Cardiac fibroblast (primary cell): Measurements from ENCODE around the gene HHIPL1.

ENCODE experiments used
- DNase-seq, 2 donors: peaks; one replicate each; pipeline versions ENCODE4 v3.0.0 to v3.0.0-alpha.2; 2010; ENCODE audit warnings: low read depth in 2 of 2
- H3K4me3 ChIP-seq, 2 donors: replicated peaks in 1 of 2; 1 replicate in 1 of 2; 2 replicates in 1 of 2; pipeline ENCODE4 v1.5.1; 2011; ENCODE audit warnings: low read depth in 2 of 2, low read length in 2 of 2, mild to moderate bottlenecking in 2 of 2, moderate library complexity in 1 of 2
- TF ChIP-seq, protein P1 (sequence below): IDR thresholded peaks from one replicate; pipeline ENCODE4 v1.5.1; 2011; ENCODE audit warnings: low read depth, mild to moderate bottlenecking, low read length, inconsistent platforms

Gene HHIPL1

DNA sequence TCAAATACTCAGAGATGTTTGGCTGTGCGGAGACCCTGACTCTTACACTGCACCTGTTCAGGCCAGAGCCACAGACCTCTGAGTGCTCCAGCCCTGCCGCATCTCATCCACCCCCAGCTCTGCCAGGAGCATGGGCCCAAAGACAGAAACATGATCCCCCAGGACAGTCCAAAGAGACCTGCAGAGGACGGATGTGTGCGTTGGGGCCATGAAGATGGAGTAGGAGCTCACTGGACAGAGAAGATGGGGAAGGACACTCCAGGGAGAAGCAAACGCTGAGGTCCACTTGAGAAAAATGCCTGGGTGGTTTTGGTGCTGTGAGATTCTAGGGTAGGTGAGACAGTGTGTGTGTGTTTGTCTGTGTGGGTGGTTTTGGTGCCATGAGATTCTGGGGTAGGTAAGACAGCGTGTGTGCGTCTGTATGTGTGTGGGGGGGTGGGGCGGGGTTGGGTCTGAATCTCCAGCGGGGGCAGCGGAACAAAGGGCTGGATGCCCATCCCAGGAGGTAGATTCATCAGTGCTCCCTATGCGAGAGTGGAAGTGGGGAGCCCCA, 818 bp upstream of the HHIPL1 start:
- TF ChIP-seq, protein P1, sequence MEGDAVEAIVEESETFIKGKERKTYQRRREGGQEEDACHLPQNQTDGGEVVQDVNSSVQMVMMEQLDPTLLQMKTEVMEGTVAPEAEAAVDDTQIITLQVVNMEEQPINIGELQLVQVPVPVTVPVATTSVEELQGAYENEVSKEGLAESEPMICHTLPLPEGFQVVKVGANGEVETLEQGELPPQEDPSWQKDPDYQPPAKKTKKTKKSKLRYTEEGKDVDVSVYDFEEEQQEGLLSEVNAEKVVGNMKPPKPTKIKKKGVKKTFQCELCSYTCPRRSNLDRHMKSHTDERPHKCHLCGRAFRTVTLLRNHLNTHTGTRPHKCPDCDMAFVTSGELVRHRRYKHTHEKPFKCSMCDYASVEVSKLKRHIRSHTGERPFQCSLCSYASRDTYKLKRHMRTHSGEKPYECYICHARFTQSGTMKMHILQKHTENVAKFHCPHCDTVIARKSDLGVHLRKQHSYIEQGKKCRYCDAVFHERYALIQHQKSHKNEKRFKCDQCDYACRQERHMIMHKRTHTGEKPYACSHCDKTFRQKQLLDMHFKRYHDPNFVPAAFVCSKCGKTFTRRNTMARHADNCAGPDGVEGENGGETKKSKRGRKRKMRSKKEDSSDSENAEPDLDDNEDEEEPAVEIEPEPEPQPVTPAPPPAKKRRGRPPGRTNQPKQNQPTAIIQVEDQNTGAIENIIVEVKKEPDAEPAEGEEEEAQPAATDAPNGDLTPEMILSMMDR = no peak
- no peak overlapping the region for H3K4me3 ChIP-seq
- DNase-seq = no peak

DNA sequence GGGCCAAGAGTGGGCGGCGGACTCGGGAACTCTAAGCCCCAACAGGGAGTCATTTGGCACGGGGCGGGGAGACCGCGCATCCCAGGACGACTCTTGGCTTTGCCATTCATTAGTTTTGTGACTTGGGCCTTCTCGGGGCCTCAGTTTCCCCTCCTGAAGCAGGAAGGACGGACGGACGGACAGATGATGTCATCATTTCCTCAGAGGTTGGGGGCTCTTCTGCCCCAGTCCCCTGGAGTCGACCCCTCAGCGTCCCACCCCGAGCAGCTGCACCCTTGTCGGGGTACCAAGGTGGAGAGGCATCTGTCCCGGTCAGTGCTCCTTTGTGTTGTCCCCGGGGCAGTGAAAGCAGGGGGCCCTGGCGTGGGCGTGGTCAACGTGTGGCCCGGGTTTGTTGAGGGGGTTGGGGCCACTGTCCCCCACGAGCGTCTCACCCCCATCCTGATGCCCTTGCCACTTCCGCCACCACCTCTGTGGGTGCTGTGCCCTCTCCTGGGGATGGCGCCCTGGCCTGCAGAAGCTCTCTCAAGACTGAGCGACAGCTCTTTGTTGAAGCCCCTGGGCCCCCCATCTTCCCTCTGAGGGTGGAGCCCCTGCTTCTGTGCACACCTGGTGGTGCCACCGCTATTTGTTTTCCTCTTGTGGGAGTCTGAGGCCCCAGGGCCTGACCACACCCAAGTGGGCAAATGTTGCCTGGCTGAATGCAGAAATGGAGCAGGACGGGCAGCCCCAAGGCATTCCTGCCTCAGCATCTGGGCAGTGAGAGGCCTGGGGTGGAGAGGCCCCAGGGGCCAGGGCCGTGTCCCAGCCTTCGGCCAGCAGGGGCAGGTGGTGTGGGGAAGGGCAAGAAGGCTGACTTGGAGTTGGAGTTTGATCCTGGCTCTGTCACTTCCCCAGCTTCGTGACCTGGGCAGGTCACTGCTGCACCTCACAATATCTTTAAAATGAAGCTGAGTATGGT, 896 bp downstream of the HHIPL1 start:
- DNase-seq = no peak
- peak overlapping the region; percentile 29 to 30 for H3K4me3 ChIP-seq
- TF ChIP-seq, protein P1 = no peak

DNA sequence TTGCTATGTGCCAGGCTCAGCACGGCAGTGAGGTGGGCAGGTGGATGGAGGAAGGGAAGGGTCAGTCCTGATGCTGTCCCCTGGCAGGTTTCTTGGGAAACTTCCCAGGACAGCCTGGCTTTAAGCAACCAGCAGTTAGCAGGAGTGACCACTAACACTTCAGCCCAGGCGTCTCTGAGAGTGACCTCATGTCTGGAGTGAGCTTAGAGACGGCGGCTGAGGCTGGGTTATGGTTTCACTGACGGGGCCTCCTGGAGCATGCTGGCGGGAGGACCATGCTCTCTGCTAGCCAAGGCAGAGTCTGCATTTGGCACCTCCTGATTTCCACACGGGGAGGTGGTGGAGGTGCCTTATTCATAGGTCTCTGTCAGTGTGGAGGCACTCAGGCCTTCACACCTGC, 2.5 kb downstream of the HHIPL1 start:
- peak in 1 of 2 donors; percentile 19 for DNase-seq
- TF ChIP-seq, protein P1 = no peak
- no peak overlapping the region for H3K4me3 ChIP-seq

DNA sequence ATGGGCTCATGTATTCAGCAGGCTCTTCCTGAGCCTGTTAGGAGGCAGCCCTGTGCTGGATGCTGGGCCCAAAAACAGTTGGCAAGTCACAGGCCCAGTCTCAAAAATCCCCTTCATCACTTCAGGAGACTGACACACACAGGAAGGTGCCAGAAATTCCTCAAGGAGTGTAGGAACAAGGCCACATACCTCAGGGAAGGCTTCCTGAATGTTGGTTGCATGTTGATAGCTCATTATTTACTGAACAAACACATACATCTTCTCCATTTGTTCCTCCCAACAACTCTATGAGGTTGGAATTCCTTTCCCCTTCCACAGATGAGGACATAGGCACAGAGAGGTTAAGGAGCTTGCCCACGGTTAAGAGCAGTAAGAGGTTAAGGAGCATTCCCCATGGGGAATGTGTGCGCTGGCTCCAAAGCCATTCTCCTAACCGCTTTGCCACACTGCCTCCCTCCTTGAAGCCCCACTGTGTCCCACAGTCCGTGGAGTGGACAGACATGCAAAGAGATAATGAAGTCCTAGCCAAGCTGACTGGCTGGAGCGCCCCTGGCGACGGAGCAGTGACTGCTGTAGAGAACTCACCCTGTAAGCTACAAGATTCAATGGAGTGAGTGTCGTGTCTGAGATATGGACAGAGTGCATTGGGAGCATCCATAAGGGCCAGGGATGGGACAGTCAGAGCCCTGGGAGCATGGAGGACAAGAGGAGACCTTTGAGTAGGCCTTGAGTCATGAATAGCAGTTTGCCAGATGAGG, 3.3 kb downstream of the HHIPL1 start:
- TF ChIP-seq, protein P1 = no peak
- DNase-seq = no peak
- no peak overlapping the region for H3K4me3 ChIP-seq

DNA sequence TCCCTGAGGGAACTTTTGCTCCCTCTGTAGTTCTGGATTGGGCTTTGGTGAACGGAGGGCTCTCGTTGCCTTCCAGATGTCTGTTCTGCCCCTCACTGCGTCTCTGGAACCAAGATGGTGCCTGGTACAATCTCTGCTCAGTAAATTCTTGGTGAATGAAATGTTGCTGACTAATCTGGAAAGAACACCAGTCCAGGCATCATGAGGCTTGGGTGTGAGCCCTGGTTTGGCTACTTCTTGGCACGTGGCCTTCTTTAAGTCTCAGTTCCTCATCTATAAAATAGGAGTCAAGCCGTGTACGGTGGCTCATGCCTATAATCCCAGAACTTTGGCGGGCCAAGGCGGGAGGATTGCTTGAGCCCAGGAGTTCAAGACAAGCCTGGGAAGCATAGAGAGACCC, 4.3 kb downstream of the HHIPL1 start:
- TF ChIP-seq, protein P1 = no peak
- DNase-seq = peak; percentile 34 to 61
- no peak overlapping the region for H3K4me3 ChIP-seq

DNA sequence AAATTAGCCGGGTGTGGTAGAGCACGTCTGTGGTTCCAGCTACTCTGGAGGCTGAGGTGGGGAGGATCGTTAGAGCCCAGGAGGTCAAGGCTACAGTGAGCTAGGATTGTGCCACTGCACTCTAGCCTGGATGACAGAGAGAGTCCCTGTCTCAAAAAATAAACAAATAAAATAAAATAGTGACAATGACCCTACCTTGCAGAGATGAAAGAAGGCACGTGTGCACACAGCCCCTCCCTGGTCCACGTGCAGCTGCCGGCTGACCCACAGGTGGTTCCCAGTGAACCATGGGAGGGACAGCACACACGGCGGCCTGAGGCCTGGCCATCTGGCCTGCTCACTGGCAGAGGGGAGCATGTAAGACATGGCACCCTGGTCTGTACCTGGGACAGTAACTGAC, 4.7 kb downstream of the HHIPL1 start:
- DNase-seq = no peak
- H3K4me3 ChIP-seq = no peak overlapping the region
- TF ChIP-seq, protein P1 = no peak
